HEK293 (cell line): ENCODE results near the gene SRRD.

Experiments
- CTCF ChIA-PET: fragments of 350-600 bp; formaldehyde crosslinking; extraction: SDS; loops from one replicate; lab custom pipeline; 2021; ENCODE audit warnings: antibody characterized with exemption; lab: Yijun Ruan, JAX
- POLR2A ChIA-PET: fragments of 300-600 bp; formaldehyde crosslinking; extraction: SDS; loops from one replicate; lab custom pipeline; 2020; ENCODE audit warnings: antibody characterized with exemption, inconsistent platforms; lab: Yijun Ruan, JAX
- H3K27ac ChIP-seq: fragments of 200-500 bp; sonication (Bioruptor generic); 2 replicates; pipeline ENCODE4 v1.5.1; 2014; ENCODE audit warnings: low read depth, low read length, control low read depth, inconsistent platforms; ENCODE audit errors: extremely low read depth
- H3K36me3 ChIP-seq, 2 experiments: fragments of 200-500 bp in 1 of 2; sonication (Bioruptor generic) in 1 of 2; 1 replicate in 1 of 2; 2 replicates in 1 of 2; pipeline ENCODE4 v1.5.1; 2014 to 2017; ENCODE audit warnings: inconsistent platforms in 2 of 2, low read length in 2 of 2; ENCODE audit not compliant: control insufficient read depth in 2 of 2, insufficient read depth in 1 of 2
- H3K4me1 ChIP-seq: fragments of 200-500 bp; sonication (Bioruptor generic); 2 replicates; pipeline ENCODE4 v1.5.1; 2014; ENCODE audit warnings: mild to moderate bottlenecking, low read length, inconsistent platforms; ENCODE audit not compliant: control insufficient read depth, insufficient read depth
- H3K4me3 ChIP-seq: 2 replicates; pipeline ENCODE4 v1.5.1; 2011; ENCODE audit warnings: low read depth, mild to moderate bottlenecking, control low read depth, low read length, moderate library complexity
- H3K9me3 ChIP-seq: fragments of 200-500 bp; sonication (Bioruptor generic); 2 replicates; pipeline ENCODE4 v1.5.1; 2014; ENCODE audit warnings: low read depth, low read length, inconsistent platforms; ENCODE audit not compliant: control insufficient read depth, insufficient read depth
- REST ChIP-seq: fragments of 450-650 bp; formaldehyde crosslinking; IDR thresholded peaks from 2 replicates; pipeline ENCODE4 v1.5.1; 2016; ENCODE audit warnings: missing biosample characterization, missing genetic modification characterization
- ZBTB8A ChIP-seq: fragments of 450-650 bp; formaldehyde crosslinking; IDR thresholded peaks from 2 replicates; pipeline ENCODE4 v1.5.1; 2016; ENCODE audit warnings: missing biosample characterization, missing genetic modification characterization
- ZFHX2 ChIP-seq: fragments of 450-650 bp; formaldehyde crosslinking; conservative IDR thresholded peaks from 2 replicates; pipeline ENCODE4 v1.5.1; 2016; ENCODE audit warnings: missing biosample characterization, missing genetic modification characterization
- ZFP41 ChIP-seq: fragments of 450-650 bp; formaldehyde crosslinking; IDR thresholded peaks from 2 replicates; pipeline ENCODE4 v1.5.1; 2016; ENCODE audit warnings: missing biosample characterization, missing genetic modification characterization, borderline replicate concordance
- ZNF280D ChIP-seq: fragments of 450-650 bp; formaldehyde crosslinking; IDR thresholded peaks from 2 replicates; pipeline ENCODE4 v1.5.1; 2016; ENCODE audit warnings: missing biosample characterization, missing genetic modification characterization
- ZNF433 ChIP-seq: fragments of 450-650 bp; formaldehyde crosslinking; IDR thresholded peaks from 2 replicates; pipeline ENCODE4 v1.5.1; 2016; ENCODE audit warnings: missing biosample characterization, missing genetic modification characterization, low read depth
- ZNF48 ChIP-seq: fragments of 450-650 bp; formaldehyde crosslinking; IDR thresholded peaks from 2 replicates; pipeline ENCODE4 v1.5.1; 2016; ENCODE audit warnings: missing biosample characterization, missing genetic modification characterization
- ZNF501 ChIP-seq: fragments of 450-650 bp; formaldehyde crosslinking; IDR thresholded peaks from 2 replicates; pipeline ENCODE4 v1.5.1; 2016; ENCODE audit warnings: missing biosample characterization, missing genetic modification characterization
- ZNF571 ChIP-seq: fragments of 450-650 bp; formaldehyde crosslinking; IDR thresholded peaks from 2 replicates; pipeline ENCODE4 v1.5.0; 2017; ENCODE audit warnings: missing biosample characterization, missing genetic modification characterization
- ZNF692 ChIP-seq: fragments of 450-650 bp; formaldehyde crosslinking; IDR thresholded peaks from 2 replicates; pipeline ENCODE4 v1.5.1; 2016; ENCODE audit warnings: missing biosample characterization, missing genetic modification characterization
- ZNF768 ChIP-seq: fragments of 450-650 bp; formaldehyde crosslinking; IDR thresholded peaks from 2 replicates; pipeline ENCODE4 v1.5.1; 2018; ENCODE audit warnings: missing biosample characterization, mild to moderate bottlenecking, missing genetic modification characterization
- TF ChIP-seq, protein P1 (sequence below): fragments of 450-650 bp; formaldehyde crosslinking; IDR thresholded peaks from 2 replicates; pipeline ENCODE4 v1.5.1; 2017; ENCODE audit warnings: missing biosample characterization, missing genetic modification characterization
- TF ChIP-seq, protein P2 (sequence below): fragments of 450-650 bp; formaldehyde crosslinking; IDR thresholded peaks from 2 replicates; pipeline ENCODE4 v1.5.1; 2017; ENCODE audit warnings: missing biosample characterization, missing genetic modification characterization
- TF ChIP-seq, protein P3 (sequence below): fragments of 450-650 bp; formaldehyde crosslinking; IDR thresholded peaks from 2 replicates; pipeline ENCODE4 v1.5.1; 2016; ENCODE audit warnings: missing biosample characterization, missing genetic modification characterization

Gene SRRD

DNA sequence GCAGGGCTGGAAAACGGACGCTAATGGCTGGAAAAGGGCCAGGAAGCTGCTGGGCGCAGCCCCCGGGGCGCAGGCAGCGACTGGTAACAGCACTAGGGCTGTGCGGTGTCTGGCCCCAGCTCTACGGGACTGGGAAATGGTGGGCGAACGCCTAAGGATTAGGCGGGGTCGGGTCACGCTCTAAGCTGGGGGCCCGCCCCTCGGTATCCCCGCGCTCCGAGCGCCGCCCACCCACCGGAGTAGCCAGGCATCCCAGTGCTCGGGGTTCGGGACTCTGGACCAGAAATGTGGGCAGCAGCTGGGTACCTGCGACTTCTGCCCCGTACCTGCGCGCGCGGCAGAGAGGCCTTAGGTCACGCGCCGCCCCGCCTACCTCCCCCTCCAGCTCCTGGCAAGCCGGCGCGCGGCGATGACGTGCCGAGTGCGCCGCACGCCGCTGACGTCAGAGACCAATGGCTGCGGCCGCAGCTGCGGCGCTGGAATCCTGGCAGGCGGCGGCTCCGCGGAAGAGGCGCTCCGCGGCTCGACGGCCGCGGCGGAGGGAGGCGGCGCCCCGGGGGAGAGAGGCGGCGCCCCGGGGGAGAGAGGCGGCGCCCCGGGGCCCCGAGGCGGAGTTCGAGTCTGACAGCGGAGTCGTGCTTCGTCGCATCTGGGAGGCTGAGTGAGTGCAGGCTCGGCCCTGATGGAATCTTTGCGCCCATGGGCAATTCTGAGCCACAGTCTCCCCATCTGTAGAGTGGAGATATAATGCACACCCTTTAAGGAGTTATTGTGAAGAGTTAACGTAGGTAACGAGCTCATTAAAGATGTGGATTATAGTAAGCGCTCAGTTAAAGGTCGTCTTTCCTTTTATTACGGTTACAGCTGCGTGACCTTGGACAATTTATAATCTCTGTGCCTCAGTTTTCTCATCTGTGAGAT lies at the start of gene SRRD, which contains the start of gene HPS4 (continued):
- TF ChIP-seq REST (tag by site-specific recombination) (no peak), ZNF571 (tag by site-specific recombination) (no peak)
- TF ChIP-seq, protein P1, sequence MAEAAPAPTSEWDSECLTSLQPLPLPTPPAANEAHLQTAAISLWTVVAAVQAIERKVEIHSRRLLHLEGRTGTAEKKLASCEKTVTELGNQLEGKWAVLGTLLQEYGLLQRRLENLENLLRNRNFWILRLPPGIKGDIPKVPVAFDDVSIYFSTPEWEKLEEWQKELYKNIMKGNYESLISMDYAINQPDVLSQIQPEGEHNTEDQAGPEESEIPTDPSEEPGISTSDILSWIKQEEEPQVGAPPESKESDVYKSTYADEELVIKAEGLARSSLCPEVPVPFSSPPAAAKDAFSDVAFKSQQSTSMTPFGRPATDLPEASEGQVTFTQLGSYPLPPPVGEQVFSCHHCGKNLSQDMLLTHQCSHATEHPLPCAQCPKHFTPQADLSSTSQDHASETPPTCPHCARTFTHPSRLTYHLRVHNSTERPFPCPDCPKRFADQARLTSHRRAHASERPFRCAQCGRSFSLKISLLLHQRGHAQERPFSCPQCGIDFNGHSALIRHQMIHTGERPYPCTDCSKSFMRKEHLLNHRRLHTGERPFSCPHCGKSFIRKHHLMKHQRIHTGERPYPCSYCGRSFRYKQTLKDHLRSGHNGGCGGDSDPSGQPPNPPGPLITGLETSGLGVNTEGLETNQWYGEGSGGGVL (tag by site-specific recombination), result peak; percentile 69
- TF ChIP-seq, protein P2, sequence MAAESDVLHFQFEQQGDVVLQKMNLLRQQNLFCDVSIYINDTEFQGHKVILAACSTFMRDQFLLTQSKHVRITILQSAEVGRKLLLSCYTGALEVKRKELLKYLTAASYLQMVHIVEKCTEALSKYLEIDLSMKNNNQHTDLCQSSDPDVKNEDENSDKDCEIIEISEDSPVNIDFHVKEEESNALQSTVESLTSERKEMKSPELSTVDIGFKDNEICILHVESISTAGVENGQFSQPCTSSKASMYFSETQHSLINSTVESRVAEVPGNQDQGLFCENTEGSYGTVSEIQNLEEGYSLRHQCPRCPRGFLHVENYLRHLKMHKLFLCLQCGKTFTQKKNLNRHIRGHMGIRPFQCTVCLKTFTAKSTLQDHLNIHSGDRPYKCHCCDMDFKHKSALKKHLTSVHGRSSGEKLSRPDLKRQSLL (tag by site-specific recombination), result peak; percentile 41; the same call in 1 of the 2 replicates
- TF ChIP-seq, protein P3, sequence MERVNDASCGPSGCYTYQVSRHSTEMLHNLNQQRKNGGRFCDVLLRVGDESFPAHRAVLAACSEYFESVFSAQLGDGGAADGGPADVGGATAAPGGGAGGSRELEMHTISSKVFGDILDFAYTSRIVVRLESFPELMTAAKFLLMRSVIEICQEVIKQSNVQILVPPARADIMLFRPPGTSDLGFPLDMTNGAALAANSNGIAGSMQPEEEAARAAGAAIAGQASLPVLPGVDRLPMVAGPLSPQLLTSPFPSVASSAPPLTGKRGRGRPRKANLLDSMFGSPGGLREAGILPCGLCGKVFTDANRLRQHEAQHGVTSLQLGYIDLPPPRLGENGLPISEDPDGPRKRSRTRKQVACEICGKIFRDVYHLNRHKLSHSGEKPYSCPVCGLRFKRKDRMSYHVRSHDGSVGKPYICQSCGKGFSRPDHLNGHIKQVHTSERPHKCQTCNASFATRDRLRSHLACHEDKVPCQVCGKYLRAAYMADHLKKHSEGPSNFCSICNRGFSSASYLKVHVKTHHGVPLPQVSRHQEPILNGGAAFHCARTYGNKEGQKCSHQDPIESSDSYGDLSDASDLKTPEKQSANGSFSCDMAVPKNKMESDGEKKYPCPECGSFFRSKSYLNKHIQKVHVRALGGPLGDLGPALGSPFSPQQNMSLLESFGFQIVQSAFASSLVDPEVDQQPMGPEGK, result peak; percentile 86

DNA sequence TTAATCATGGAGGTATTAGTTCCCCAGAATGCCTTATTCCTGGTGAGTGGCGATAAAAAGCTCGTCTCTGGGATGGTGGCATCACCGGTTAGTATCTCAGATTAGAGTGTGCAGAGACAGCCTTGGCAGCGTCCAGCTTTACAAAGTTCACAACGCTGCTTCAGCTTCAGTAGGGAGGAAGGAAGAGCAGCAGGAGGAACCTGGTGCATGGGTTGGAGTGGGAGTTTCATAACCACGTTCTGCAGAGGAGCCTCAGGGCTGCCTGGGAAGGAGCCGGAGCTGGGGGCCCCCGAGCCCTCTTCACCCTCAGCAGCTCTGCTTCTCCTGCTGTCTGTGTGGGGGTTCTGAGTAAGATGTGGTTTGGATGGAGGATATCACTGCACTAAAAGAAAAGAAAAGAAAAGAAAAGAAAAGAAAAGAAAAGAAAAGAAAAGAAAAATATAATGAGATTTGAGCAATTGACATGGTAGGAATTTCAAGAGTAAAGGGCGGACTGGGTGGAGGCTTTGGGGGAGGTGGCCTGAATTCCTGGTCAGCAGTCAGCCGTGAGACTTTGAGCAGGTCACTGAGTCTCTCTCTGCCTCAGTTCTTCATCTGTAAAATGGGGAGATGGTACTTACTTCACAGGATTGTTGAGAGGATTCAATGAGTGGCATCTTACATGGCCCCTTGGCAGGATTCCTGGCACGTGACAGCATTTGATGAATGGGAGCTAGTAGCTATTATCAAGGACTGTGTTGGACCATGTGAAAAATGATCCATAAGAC lies 48.2 kb upstream of the SRRD start:
- POLR2A ChIA-PET, result no interaction called here
- no peak overlapping the region for H3K4me3 ChIP-seq
- no peak overlapping the region for H3K27ac ChIP-seq
- H3K9me3 ChIP-seq, result no peaks in the 10 kb centered on the region
- TF ChIP-seq ZFHX2 (tag by site-specific recombination), result 0 out of 2 replicates have a peak, but pooled peaks have one; percentile 23
- no peak for TF ChIP-seq ZNF433 (tag by site-specific recombination)
- H3K36me3 ChIP-seq, result peaks cover 0 to 25% of the 10 kb centered on the region in 2 experiments; a peak in 1 of 3 replicates
- H3K4me1 ChIP-seq, result no peaks in the 10 kb centered on the region
- CTCF ChIA-PET, result interaction anchor here (0.6 to 1.5 kb wide), 5 partner anchors 10 to 78 kb away, joined by 3 to 5 read pairs (median 4); no protein-coding TSS in a partner anchor

DNA sequence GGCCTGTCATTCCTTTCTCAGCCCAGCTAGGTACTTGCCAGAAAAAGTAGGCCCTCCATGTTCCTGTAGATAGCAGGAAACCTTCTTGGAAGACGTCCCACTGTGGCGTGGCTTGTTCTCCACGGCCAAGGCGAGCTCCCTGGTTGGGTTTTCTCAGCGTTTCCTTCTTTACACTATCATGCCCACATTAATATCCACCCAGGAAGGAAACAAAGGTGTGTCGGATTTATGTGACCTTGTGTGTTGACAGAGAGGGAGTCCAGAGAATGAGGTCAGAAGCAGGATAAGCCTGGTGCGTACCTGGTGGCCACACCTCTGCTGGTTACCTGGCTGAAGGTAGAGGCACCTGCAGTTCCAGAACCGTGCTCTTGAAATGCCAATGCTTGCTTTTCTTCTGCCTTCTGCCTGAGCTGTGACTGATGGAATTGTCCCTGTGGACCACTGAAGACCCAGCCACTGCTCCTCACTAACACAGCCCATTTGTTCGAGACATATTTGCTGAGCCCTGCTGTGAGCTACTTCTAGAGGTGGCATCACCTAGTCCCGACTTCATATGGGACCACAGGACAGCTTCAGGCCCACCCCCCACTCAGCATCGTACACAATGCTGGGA lies 46.7 kb upstream of the SRRD start:
- POLR2A ChIA-PET, result interaction anchor here (0.6 kb wide), 1 partner anchor 20 kb away, joined by 3 read pairs; no protein-coding TSS in a partner anchor
- no peak overlapping the region for H3K27ac ChIP-seq
- TF ChIP-seq ZNF501 (tag by site-specific recombination), result no peak
- TF ChIP-seq ZNF280D (tag by site-specific recombination), result no peak
- TF ChIP-seq ZBTB8A (tag by site-specific recombination), result no peak
- no peak for TF ChIP-seq ZNF692
- TF ChIP-seq ZNF48 (tag by site-specific recombination), result no peak
- no peak for TF ChIP-seq ZNF768 (tag by site-specific recombination)
- TF ChIP-seq ZFP41 (tag by site-specific recombination), result no peak

More for the DNA sequence above, 46.7 kb upstream of the SRRD start:
- H3K4me3 ChIP-seq, result no peak overlapping the region
- no peaks in the 10 kb centered on the region for H3K4me1 ChIP-seq
- H3K9me3 ChIP-seq, result no peaks in the 10 kb centered on the region
- H3K36me3 ChIP-seq, result peaks cover 0 to 25% of the 10 kb centered on the region in 2 experiments; a peak in 1 of 3 replicates
- CTCF ChIA-PET, result interaction anchor here (1.9 to 2.1 kb wide), 2 partner anchors 24 to 25 kb away, joined by 5 to 8 read pairs; no protein-coding TSS in a partner anchor
